ENCODE results near the gene VTCN1.
"Not testable (repeated sequence)": the region's sequence is repeated elsewhere in the genome, so short reads cannot be mapped to it uniquely, and the experiment has no call there.

Gene VTCN1

GRCh38 chr1:117210831-117211261, at the start of gene VTCN1:
Gene VTCN1 (minus strand): TSS chr1:117210927. CDS start chr1:117210855, 72 bp downstream.
- DNase-seq (ENCODE audit: low spot score): no peak

DNA sequence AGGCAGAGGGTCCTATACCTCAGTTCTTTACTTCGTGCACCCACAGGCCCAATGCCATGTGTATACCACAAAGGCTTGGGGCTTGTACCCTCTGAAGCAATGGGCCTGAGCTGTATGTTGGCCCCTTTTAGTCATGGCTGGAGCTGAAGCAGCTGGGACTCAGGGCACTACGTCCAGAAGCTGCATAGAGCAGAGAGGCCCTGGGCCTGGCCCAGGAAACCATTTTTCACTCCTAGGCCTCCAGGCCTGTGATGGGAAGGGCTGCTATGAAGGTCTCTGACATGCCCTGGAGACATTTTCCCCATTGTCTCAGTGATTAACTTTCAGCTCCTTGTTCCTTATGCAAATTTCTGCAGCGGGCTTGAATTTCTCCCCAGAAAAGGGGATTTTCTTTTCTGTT, 48.1 kb upstream of the VTCN1 start:
- DNase-seq (ENCODE audit: low spot score): no peak

- not testable (repeated sequence) for DNase-seq (ENCODE audit: low spot score)
These were observed 47.3 kb upstream of the VTCN1 start for GRCh38 chr1:117258075-117258474.

DNA sequence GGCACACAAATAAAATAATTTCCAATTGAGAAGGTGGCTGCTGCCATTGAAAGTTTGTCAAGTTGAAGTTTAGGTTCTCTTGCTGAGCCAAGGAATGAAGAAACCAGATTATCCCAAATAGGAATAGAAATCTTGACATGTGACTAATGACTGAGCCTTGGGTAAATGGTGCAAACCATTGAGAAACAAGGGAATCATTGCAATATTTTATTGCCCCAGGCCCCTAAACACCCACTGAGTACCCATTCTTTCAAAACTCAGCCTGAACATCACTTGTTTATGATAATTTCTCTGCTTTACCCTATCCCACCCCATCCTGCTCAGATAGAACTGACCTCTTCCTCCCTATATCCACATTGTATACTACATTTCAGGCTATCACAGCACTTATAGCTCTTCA, 46.6 kb upstream of the VTCN1 start:
- DNase-seq (ENCODE audit: low spot score): no peak

DNA sequence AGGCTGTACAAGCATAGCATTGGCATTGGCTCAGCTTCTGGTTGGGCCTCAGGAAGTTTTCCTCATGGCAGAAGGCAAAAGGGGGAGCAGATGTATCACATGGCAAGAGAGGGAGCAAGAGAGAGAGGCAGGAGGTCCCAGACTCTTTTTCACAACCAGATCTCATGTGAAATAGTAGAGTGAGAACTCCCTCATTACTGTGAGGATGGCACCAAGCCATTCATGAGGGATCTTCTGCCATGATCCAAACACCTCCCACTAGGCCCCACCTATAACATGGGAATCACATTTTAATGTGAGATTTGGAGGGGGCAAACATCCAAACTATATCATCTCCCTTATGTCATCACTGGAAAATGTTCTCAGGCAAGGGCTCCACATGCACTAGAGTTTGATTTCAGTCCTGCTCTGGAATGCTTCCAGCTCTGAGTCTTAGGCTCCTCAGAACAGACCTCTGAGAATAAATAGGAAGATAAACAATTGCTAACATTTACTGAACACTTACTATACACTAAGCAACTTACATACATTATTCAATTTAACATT, 39.4 kb upstream of the VTCN1 start:
- no peak for DNase-seq (ENCODE audit: low spot score)

DNA sequence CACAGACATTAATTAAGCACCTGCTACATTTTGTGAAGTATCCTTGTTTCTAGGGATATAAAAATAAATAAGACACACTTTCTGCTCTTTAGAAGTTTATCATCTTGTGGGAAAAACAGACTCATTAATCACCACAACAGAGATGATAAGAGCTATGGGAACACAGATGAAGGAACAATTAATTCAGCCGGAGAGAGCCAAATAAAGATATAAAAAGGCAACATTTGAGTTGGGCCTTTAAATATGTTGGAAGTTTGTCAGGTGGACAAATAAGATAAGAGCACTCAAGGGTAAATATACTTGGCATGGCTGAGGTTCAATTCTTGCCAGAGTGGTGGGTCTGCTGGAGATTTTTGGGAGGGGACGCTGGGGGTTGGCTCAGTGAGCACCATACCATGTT, 34.2 kb upstream of the VTCN1 start:
- no peak for DNase-seq (ENCODE audit: low spot score)

GRCh38 chr1:117244306-117244705, 33.6 kb upstream of the VTCN1 start:
- no peak for DNase-seq (ENCODE audit: low spot score)

DNA sequence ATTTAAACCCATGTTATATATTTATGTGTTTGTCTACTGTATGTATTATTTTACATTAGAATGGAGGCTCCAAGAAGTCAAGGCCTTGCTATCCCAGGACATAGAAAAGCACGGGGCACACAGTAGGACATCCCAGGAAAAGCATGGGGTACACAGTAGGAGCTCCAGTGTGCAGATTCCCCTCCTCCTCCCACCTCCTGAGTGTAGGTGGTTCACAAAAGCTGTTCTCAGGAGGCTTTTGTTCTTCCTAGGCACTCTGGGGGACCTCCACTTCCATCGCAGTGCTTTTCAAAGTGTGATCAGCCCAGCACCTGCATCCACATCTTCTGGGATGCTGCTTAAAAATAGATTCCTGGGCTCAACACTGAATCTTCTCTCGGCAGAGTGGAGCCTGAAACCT, 30.8 kb upstream of the VTCN1 start:
- DNase-seq (ENCODE audit: low spot score): no peak

DNA sequence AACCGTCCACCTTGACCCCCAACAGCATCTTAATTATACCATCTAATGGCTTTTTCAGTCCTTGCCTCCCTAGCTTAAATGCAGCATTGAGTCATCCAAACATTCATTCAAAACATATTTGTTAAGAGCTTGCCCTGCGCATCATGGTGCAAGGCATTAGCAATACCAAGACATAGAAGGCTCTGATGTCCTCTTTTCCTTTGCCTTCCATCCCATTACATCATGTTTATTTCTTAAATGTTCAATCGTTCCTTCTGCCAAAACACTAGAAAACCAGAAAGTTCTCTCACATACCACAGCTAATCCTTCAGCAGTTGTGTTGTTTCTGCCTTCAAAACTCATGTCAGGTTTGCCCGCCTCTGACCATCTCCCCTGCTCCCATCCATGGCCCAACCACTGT, 29.8 kb upstream of the VTCN1 start:
- no peak for DNase-seq (ENCODE audit: low spot score)

DNA sequence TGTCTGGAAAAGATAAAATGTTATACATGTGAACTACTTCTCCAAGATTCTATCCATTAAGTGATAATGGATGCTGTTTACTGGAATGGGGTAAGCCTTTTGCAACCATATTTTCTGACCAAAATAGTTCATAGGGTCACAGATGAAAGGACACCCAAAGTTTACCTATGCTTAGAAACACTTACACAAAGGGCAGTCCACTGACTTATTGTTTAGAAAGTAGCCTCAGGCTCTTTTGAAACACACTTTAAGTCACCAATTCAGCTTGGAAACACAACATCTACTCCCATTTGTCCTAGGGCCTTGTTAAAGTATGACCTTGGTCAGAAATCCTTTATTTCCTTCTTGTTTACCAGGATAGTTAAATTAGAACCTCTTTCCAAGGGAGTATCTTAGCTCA, 28.7 kb upstream of the VTCN1 start:
- no peak for DNase-seq (ENCODE audit: low spot score)

DNA sequence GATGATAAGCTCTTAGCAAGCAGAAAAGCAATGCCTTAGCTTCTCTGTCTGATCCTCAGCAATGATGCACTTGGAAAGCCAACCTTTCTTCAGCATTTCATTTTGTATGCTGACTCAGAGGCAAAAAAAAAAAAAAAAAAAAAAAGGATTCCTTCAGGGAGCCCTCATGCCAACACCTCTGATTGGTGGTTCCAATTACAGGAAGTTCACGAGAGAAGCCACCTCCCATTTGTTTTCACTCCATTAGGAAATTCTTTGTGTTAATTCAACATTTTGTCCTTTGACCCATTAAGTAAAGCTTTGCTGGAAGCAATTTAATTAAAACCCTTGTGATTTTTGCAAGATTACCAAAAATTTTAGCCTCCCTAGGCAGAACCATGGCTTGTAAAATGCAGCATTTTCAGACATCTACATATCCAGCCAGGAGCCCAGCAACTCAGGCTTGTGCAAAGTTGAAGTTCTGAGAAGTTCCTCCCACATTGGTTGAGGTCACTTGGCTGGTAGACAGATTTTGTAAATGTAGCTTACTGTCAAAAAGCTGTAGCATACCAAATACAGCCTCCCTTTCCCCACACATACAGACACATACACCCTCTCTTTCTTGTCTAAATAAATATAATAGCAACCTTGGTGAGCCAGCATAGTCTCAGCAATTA, 27.1 kb upstream of the VTCN1 start:
- DNase-seq (ENCODE audit: low spot score): no peak

DNA sequence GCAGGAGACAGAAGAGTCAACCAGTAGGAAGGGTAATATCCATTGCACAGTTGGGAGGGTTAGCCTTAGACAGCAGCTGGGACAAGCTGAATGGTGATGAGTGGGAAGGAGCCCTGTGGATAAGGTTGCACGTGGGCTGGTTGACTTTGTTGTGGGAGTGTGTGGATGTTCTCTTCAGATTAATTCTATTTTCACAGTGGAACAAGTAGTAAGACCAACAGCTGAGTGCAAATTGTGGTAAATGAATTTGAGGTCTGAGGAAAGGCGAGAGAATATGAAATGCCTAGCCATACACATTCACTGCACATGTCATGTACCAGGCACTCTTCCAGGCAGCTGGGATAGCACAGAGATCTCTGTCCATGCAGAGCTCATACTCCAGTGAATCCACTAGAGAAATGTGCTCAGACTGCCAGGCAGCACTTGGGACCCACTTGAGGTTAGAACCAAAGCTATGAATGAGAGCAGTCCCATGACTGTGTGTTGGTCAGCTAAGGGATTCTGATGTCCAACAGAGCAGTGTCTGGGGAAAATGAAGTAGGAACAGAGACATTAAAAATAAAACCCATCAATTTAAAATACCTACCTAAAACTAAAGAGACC, 25.2 kb upstream of the VTCN1 start:
- no peak for DNase-seq (ENCODE audit: low spot score)

DNA sequence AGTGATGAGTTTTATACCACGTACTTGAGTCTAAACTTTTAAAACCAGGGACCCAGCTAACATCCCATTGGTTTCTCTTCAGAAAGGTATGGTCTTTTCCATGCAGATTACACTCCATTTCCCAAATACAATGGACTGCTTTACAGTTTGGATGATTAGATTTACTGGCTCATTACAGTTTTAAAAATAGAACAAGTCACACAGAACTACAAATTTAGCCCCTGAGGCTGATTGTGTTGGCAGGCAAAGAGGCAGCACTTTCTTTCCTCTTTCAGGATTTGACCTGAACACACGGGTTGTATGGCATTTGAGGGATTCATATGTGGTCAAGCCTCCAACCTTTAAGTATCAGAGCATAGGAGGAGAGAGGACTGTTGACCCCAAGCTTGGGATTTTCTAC, 21.8 kb upstream of the VTCN1 start:
- DNase-seq (ENCODE audit: low spot score): no peak

DNA sequence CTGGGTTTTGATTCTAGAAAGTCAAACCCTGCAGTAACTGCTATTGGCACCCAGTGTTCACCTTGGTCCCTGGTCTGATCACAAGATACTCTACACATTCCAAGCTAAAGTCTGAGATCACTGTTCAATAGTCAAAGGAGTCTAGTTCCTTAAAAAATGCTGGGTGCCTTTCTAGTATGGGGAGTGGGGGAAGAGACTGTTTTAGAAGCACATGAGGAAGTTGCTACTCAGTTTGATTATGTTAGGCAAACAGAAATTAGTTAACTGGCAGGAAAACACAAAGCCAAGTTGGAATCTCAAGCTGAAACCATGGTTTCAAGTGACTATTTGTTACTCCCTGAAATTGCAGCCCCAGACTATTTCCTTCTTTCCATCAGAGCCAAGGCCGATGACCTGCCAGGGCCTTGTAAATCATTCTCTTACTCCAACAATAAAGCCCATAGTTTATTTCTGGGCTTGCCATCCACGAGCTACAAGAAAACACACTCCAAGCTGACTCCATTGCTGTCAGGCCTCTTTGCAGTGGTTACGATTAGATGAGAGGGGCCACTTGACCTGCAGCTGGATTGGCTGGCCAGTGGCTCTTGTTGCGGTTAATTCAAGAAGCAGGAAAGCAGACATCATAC, 21.1 kb upstream of the VTCN1 start:
- no peak for DNase-seq (ENCODE audit: low spot score)

- no peak for DNase-seq (ENCODE audit: low spot score)
These were observed 20.6 kb upstream of the VTCN1 start for GRCh38 chr1:117231312-117231711.

- no peak for DNase-seq (ENCODE audit: low spot score)
These were observed 18.5 kb upstream of the VTCN1 start for GRCh38 chr1:117229217-117229616.

- DNase-seq (ENCODE audit: low spot score): no peak
These were observed 15.2 kb upstream of the VTCN1 start for GRCh38 chr1:117225931-117226330.

GRCh38 chr1:117216718-117217117, 6.0 kb upstream of the VTCN1 start:
- DNase-seq (ENCODE audit: low spot score): no peak

GRCh38 chr1:117215733-117216462, 5.2 kb upstream of the VTCN1 start:
- no peak for DNase-seq (ENCODE audit: low spot score)

- DNase-seq (ENCODE audit: low spot score): no peak
These were observed 4.3 kb upstream of the VTCN1 start for GRCh38 chr1:117215019-117215418.

DNA sequence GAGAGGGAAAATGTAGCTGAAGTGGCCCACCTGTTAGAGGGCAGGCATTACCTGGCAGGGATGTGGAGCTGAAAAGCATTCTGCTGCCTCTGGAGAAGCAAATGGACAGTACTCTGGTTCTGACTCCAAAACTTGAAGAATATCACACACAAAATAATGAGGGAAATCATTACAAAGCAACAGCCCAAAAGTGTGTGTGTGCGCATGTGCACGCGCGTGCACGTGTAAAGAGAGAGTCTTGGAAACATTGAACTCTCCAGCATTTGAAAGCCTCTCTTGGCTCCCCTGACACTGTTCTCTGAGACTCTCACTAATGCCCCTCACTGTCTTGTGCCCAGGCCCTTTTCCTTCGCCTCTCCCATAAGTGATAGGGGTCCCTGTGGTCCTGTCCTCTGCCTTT, 2.3 kb upstream of the VTCN1 start:
- no peak for DNase-seq (ENCODE audit: low spot score)

DNA sequence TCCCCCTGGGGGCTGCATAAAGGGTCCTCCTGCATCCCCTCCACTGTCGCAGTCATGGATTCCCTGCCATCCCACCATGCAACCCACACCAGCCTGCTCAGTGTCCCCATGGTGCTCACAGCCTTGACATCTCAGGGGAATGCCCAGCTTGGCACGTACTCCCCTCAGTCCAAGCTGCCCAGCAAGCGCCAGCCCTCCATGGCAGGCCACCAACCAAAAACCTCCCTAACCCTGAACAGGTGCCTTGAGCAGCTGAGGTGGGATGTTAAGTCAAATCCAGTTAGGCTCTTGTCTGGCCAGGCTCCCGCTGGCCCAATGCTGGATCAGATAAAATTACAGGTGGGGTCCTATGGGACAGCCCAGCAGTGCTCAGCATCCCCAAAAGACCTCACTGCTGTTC, 341 bp downstream of the VTCN1 start:
- no peak for DNase-seq (ENCODE audit: low spot score)

DNA sequence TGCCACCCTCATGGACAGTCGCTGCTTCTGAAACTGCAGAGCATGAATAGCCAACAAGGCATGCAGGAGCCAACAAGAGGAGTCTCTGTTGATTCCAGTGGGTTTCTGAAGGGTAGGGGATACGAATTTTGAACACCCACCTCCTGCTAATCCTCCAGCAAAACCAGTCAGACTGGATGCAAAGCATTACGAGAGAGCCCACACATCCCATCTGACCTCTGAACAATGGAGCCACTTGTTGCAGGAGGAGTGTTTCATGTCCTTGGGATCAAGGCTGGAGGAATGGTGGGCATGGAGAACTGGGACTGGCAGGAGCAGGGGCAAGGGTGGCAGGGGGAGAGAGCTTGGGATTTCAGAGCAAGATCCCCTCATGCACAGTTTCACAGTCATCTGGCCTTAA, 1.6 kb downstream of the VTCN1 start:
- no peak for DNase-seq (ENCODE audit: low spot score)

All from D341Med (cell line).